B cell (primary cell): Measurements from ENCODE around the gene RNF217. TPM values are rescaled to one million over a fixed set of nuclear protein-coding genes. Genes with fewer than 3 reads are reported as not detected.

ENCODE experiments used
- ATAC-seq: fragments of 200-7000 bp; cut with Tn5 transposase; one replicate; pipeline ENCODE4 v1.10.0; 2021; ENCODE audit warnings: low read depth, mild to moderate bottlenecking, moderate number of reproducible peaks, moderate library complexity
- CTCF ChIA-PET: fragments of 350-600 bp; sonication (Branson Sonifier 250); formaldehyde crosslinking; loops from one replicate; lab custom pipeline; 2021; ENCODE audit warnings: antibody characterized with exemption, inconsistent platforms; lab: Charles Lee
- POLR2A ChIA-PET: fragments of 350-600 bp; sonication (Branson Sonifier 250); formaldehyde crosslinking; loops from one replicate; lab custom pipeline; 2021; ENCODE audit warnings: antibody characterized with exemption; lab: Charles Lee
- DNase-seq: peaks from one replicate; pipeline ENCODE4 v3.0.0; 2013
- H2AFZ ChIP-seq: 2 replicates; pipeline ENCODE4 v1.6.1; 2012; ENCODE audit warnings: mild to moderate bottlenecking, low read depth, low read length; ENCODE audit not compliant: insufficient read depth, poor library complexity, severe bottlenecking
- H3K27ac ChIP-seq, 2 donors: 1 replicate in 1 of 2; 2 replicates in 1 of 2; pipeline ENCODE4 v1.5.1; 2012 to 2013; ENCODE audit warnings: low read length in 2 of 2, mild to moderate bottlenecking in 2 of 2, moderate library complexity in 1 of 2
- H3K27me3 ChIP-seq, 4 experiments: fragments of 200-600 bp in 1 of 4; sonication (generic) in 1 of 4; replicated peaks in 1 of 4; 1 replicate in 2 of 4; 2 replicates in 2 of 4; pipeline versions ENCODE4 v1.6.1 to v1.7.0; 2013 to 2016; ENCODE audit warnings: low read length in 3 of 4, mild to moderate bottlenecking in 2 of 4, mixed read lengths in 1 of 4, moderate library complexity in 1 of 4; ENCODE audit not compliant: insufficient read depth in 4 of 4, control insufficient read depth in 3 of 4; ENCODE audit errors: control extremely low read depth in 1 of 4
- H3K36me3 ChIP-seq, 2 experiments: replicated peaks in 1 of 2; 1 replicate in 1 of 2; 2 replicates in 1 of 2; pipeline versions ENCODE4 v1.6.1 to v1.7.1; 2013; ENCODE audit warnings: low read length in 1 of 2; ENCODE audit not compliant: insufficient read depth in 2 of 2, control insufficient read depth in 1 of 2; ENCODE audit errors: control extremely low read depth in 1 of 2, extremely low read depth in 1 of 2
- H3K4me1 ChIP-seq, 2 donors: fragments of 200-600 bp in 1 of 2; sonication (generic) in 1 of 2; 1 replicate in 1 of 2; 2 replicates in 1 of 2; pipeline versions ENCODE4 v1.5.1 to v1.6.1; 2013 to 2017; ENCODE audit warnings: low read length in 2 of 2; ENCODE audit not compliant: control insufficient read depth in 2 of 2, insufficient read depth in 2 of 2
- H3K4me2 ChIP-seq: replicated peaks from 2 replicates; pipeline ENCODE3; 2012; ENCODE audit warnings: mild to moderate bottlenecking, low read depth, low read length; ENCODE audit not compliant: poor library complexity, severe bottlenecking
- H3K4me3 ChIP-seq, 5 experiments: fragments of 200-600 bp in 1 of 5; sonication (generic) in 1 of 5; 1 replicate in 3 of 5; 2 replicates in 2 of 5; pipeline versions ENCODE4 v1.5.1 to v1.7.0; 2011 to 2016; ENCODE audit warnings: low read length in 4 of 5, mild to moderate bottlenecking in 4 of 5, low read depth in 2 of 5, control low read depth in 1 of 5, moderate library complexity in 1 of 5; ENCODE audit not compliant: insufficient read depth in 1 of 5; ENCODE audit errors: control extremely low read depth in 1 of 5, extremely low read depth in 1 of 5
- H3K79me2 ChIP-seq: fragments of 200-600 bp; sonication (generic); one replicate; pipeline ENCODE4 v1.6.0; 2016; ENCODE audit warnings: low read length; ENCODE audit not compliant: control insufficient read depth, insufficient read depth
- H3K9ac ChIP-seq: fragments of 200-600 bp; sonication (generic); 2 replicates; pipeline ENCODE4 v1.6.1; 2017; ENCODE audit warnings: mild to moderate bottlenecking, low read length, moderate library complexity
- H3K9me3 ChIP-seq, 3 donors: one replicate each; pipeline versions ENCODE4 v1.6.1 to v1.7.1; 2013; ENCODE audit warnings: low read length in 2 of 3; ENCODE audit not compliant: control insufficient read depth in 2 of 3, insufficient read depth in 1 of 3; ENCODE audit errors: control extremely low read depth in 1 of 3
- H4K20me1 ChIP-seq: 2 replicates; pipeline ENCODE4 v1.6.0; 2012; ENCODE audit warnings: mild to moderate bottlenecking, low read length; ENCODE audit not compliant: insufficient read depth, control insufficient read depth, poor library complexity, severe bottlenecking
- H3K27ac Mint-ChIP-seq: one replicate; pipeline ENCODE4 v1.8.0; 2021; ENCODE audit warnings: mixed read lengths
- H3K27me3 Mint-ChIP-seq: one replicate; pipeline ENCODE4 v1.8.0; 2021; ENCODE audit warnings: mixed read lengths
- H3K4me1 Mint-ChIP-seq: one replicate; pipeline ENCODE4 v1.8.0; 2021; ENCODE audit warnings: mixed read lengths
- H3K4me3 Mint-ChIP-seq: one replicate; pipeline ENCODE4 v1.8.0; 2021; ENCODE audit warnings: mixed read lengths
- H3K9me3 Mint-ChIP-seq: one replicate; pipeline ENCODE4 v1.8.0; 2022; ENCODE audit warnings: mixed read lengths; ENCODE audit not compliant: insufficient read depth
- CTCF ChIP-seq: fragments of 200-600 bp; IDR thresholded peaks from one replicate; pipeline ENCODE4 v1.8.0; 2022; ENCODE audit warnings: antibody characterized with exemption, mild to moderate bottlenecking
- EZH2 ChIP-seq: IDR thresholded peaks from 2 replicates; pipeline ENCODE4 v1.6.1; 2012; ENCODE audit warnings: borderline replicate concordance, low read depth, mild to moderate bottlenecking, moderate library complexity, low read length; ENCODE audit not compliant: insufficient read depth, poor library complexity, severe bottlenecking
- WGBS: methylation state at CpG from one replicate; pipeline ENCODE4 v1.1.5; 2013; ENCODE audit warnings: missing lambda C conversion rate; ENCODE audit not compliant: insufficient coverage; 5-methylcytosine and 5-hydroxymethylcytosine counted together
- intact Hi-C: fragments of 100-400 bp; cut with micrococcal nuclease; formaldehyde crosslinking; loops from one replicate; pipeline ENCODE4 v1.10.0; 2022
- polyA plus RNA-seq: library from polyadenylated mRNA; depleted of rRNA; stranded (reverse); fragments of >200 nt; gene quantifications from 2 replicates; pipeline ENCODE4 v1.2.3, GENCODE V29; 2012
- total RNA-seq, 2 donors: library from RNA; stranded (reverse); fragments of 120-200 nt in 1 of 2; gene quantifications; 1 replicate in 1 of 2; 2 replicates in 1 of 2; pipeline versions ENCODE4 v1.2.3 to v1.2.4, GENCODE V29; 2013 to 2022

RNF217 gene
- total and polyA plus RNA-seq, 2 donors (not counting 1 experiment from before 2014, with no cell fraction given): 0.03 TPM; not detected in 1

- no peaks in the 10 kb centered on the region for H4K20me1 ChIP-seq
- H3K4me2 ChIP-seq: no peak overlapping the region
- Mint-ChIP-seq H3K9me3 (no peaks in the 10 kb centered on the region), H3K4me1 (no peaks in the 10 kb centered on the region), H3K27ac (no peak overlapping the region), H3K4me3 (no peak overlapping the region), H3K27me3 (no peaks in the 10 kb centered on the region)
- H3K79me2 ChIP-seq: no peaks in the 10 kb centered on the region
- H3K27ac ChIP-seq: no peak overlapping the region
- no peaks in the 10 kb centered on the region for H3K4me1 ChIP-seq
- ATAC-seq (no peak), DNase-seq (no peak)
- H3K27me3 ChIP-seq: no peaks in the 10 kb centered on the region
- peaks cover 0 to 3% (median 0%) of the 10 kb centered on the region in 3 donors for H3K9me3 ChIP-seq
- intact Hi-C loops: no loop called here
- WGBS: no CpG with 5 or more reads among the region's 2 CpGs
- H3K4me3 ChIP-seq: no peak overlapping the region
- H2AFZ ChIP-seq: no peak overlapping the region
- TF ChIP-seq EZH2 (no peak), CTCF (no peak)
- no peak overlapping the region for H3K9ac ChIP-seq
- ChIA-PET POLR2A (no interaction called here), CTCF (no interaction called here)
- H3K36me3 ChIP-seq: no peaks in the 10 kb centered on the region
Observed at GRCh38 chr6:125038925-125039324, 76.7 kb downstream of the RNF217 start.

GRCh38 chr6:125041740-125042459 lies 79.7 kb downstream of the RNF217 start:
- Mint-ChIP-seq H3K4me1 (no peaks in the 10 kb centered on the region), H3K4me3 (no peak overlapping the region), H3K27me3 (no peaks in the 10 kb centered on the region), H3K27ac (no peak overlapping the region), H3K9me3 (no peaks in the 10 kb centered on the region)
- Histone ChIP-seq H4K20me1 (no peaks in the 10 kb centered on the region), H3K4me2 (no peak overlapping the region), H3K4me1 (no peaks in the 10 kb centered on the region), H3K9ac (no peak overlapping the region), H3K79me2 (no peaks in the 10 kb centered on the region), H3K27me3 (no peaks in the 10 kb centered on the region), H3K4me3 (no peak overlapping the region), H3K9me3 (peaks cover 0 to 3% (median 0%) of the 10 kb centered on the region in 3 donors), H3K36me3 (no peaks in the 10 kb centered on the region), H3K27ac (no peak overlapping the region), H2AFZ (no peak overlapping the region)
- no peak for ATAC-seq
- POLR2A ChIA-PET: no interaction called here
- CTCF ChIA-PET: no interaction called here
- no CpG with 5 or more reads among the region's 3 CpGs for WGBS
- DNase-seq: no peak
- intact Hi-C loops: no loop called here
- TF ChIP-seq EZH2 (no peak), CTCF (no peak)
